Measurements from ENCODE around the gene ERC2.

The ERC2 gene

DNA sequence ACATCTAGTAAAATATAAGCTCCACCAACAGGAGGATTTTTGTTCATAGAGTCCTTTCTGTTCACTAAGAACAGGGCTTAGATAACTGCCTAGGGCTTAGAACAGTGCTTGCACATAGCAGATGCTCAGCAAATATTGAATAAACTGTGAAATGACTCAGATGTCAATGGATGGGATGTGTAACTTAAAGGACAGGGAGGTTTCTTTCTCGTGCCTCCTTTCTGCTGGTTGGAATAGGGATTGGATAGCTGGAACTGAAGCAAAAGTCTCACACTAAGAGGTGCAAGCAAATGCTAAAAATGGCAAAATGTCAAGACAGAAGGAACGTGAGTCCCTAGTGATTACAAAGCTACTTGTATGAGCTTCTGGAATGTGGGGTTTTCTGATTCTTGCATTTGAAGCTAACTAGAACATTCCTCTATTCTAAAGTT is 588.4 kb downstream of the ERC2 start:
- peaks cover 18% of the 10 kb centered on the region for H3K4me1 Mint-ChIP-seq
- no peaks in the 10 kb centered on the region for H3K36me3 Mint-ChIP-seq (ENCODE audit: low read depth)
- no peaks in the 10 kb centered on the region for H3K9me3 Mint-ChIP-seq
- H3K27ac Mint-ChIP-seq, result peak overlapping the region in 1 of 3 experiments; percentile 36
- H3K4me3 Mint-ChIP-seq, result no peak overlapping the region
- TF ChIP-seq, protein P1, sequence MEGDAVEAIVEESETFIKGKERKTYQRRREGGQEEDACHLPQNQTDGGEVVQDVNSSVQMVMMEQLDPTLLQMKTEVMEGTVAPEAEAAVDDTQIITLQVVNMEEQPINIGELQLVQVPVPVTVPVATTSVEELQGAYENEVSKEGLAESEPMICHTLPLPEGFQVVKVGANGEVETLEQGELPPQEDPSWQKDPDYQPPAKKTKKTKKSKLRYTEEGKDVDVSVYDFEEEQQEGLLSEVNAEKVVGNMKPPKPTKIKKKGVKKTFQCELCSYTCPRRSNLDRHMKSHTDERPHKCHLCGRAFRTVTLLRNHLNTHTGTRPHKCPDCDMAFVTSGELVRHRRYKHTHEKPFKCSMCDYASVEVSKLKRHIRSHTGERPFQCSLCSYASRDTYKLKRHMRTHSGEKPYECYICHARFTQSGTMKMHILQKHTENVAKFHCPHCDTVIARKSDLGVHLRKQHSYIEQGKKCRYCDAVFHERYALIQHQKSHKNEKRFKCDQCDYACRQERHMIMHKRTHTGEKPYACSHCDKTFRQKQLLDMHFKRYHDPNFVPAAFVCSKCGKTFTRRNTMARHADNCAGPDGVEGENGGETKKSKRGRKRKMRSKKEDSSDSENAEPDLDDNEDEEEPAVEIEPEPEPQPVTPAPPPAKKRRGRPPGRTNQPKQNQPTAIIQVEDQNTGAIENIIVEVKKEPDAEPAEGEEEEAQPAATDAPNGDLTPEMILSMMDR (IDR thresholded peaks at IDR 0.05; ENCODE audit: unreplicated experiment in 3 of 3), result no peak
- peaks cover 7% of the 10 kb centered on the region for H3K27me3 Mint-ChIP-seq (ENCODE audit: low read depth)

DNA sequence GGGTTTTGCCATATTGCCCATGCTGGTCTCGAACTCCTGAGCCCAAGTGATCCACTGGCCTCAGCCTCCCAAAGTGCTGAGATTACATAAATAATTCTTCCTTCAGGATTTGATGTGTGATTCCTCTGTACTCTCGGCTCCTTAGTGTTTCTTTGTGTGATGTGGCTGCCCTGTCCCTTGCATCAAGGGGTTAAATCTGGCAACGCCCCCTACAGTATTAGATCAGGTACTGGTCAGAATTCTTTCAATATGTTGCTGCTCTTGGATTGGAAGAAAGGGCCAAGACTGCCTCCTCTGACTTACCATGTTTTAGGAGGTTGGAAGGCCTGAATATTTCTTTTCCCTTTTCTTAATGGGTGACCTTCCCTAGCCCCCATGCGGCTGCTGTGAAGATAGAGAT is 590.6 kb downstream of the ERC2 start:
- peaks cover 7% of the 10 kb centered on the region for H3K27me3 Mint-ChIP-seq (ENCODE audit: low read depth)
- H3K27ac Mint-ChIP-seq, result peak overlapping the region in 1 of 3 experiments; percentile 54
- no peaks in the 10 kb centered on the region for H3K9me3 Mint-ChIP-seq
- TF ChIP-seq, protein P1 (IDR thresholded peaks at IDR 0.05; ENCODE audit: unreplicated experiment in 3 of 3), result peak in 1 of 3 experiments; percentile 13
- H3K36me3 Mint-ChIP-seq (ENCODE audit: low read depth), result no peaks in the 10 kb centered on the region
- no peak overlapping the region for H3K4me3 Mint-ChIP-seq
- H3K4me1 Mint-ChIP-seq, result peaks cover 18% of the 10 kb centered on the region

DNA sequence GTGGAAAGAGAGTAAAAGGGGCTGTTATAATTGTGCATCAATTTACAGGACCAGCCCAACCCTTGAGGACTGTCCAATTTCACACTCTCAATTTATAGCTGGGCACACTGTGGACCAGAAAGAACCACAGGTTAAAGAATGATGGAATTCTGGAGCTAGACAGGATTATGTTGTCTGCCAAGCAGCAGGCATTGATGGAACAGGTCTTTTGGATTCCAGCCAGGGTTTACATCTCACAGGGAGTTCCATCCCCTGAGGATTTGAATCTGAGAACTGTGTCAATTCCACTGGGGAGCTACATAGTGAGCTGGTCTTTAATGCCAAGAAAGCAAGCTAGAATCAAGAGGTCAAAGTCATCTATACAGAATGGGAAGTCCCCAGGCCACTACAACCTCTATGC is 591.7 kb downstream of the ERC2 start:
- Mint-ChIP-seq H3K4me3 (no peak overlapping the region), H3K36me3 (ENCODE audit: low read depth) (no peaks in the 10 kb centered on the region), H3K9me3 (no peaks in the 10 kb centered on the region), H3K27ac (no peak overlapping the region), H3K27me3 (ENCODE audit: low read depth) (peaks cover 7% of the 10 kb centered on the region), H3K4me1 (peaks cover 18% of the 10 kb centered on the region)
- TF ChIP-seq, protein P1 (IDR thresholded peaks at IDR 0.05; ENCODE audit: unreplicated experiment in 3 of 3), result no peak

DNA sequence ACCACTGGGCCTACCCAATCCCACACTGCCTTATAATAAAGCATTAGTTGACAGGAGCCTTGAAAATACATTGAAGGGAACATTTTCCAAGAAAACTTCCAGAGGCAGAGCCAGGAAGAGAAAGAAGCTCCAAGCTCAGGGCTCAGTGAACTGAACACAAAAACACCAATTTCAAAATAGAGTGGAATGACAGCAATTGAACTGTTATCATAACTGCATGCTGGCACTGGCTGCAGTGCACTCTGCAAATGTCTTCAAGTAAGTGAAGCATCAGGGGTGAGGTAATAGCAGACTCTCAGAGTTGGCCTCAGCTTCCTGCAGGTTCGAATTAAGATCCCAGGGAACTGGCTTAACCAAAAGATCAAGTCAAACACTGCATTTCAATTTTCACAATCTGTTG is 593.2 kb downstream of the ERC2 start:
- H3K4me1 Mint-ChIP-seq, result peaks cover 18% of the 10 kb centered on the region
- H3K4me3 Mint-ChIP-seq, result no peak overlapping the region
- no peaks in the 10 kb centered on the region for H3K36me3 Mint-ChIP-seq (ENCODE audit: low read depth)
- no peak overlapping the region for H3K27ac Mint-ChIP-seq
- no peaks in the 10 kb centered on the region for H3K9me3 Mint-ChIP-seq
- peaks cover 7% of the 10 kb centered on the region for H3K27me3 Mint-ChIP-seq (ENCODE audit: low read depth)
- TF ChIP-seq, protein P1 (IDR thresholded peaks at IDR 0.05; ENCODE audit: unreplicated experiment in 3 of 3), result no peak

DNA sequence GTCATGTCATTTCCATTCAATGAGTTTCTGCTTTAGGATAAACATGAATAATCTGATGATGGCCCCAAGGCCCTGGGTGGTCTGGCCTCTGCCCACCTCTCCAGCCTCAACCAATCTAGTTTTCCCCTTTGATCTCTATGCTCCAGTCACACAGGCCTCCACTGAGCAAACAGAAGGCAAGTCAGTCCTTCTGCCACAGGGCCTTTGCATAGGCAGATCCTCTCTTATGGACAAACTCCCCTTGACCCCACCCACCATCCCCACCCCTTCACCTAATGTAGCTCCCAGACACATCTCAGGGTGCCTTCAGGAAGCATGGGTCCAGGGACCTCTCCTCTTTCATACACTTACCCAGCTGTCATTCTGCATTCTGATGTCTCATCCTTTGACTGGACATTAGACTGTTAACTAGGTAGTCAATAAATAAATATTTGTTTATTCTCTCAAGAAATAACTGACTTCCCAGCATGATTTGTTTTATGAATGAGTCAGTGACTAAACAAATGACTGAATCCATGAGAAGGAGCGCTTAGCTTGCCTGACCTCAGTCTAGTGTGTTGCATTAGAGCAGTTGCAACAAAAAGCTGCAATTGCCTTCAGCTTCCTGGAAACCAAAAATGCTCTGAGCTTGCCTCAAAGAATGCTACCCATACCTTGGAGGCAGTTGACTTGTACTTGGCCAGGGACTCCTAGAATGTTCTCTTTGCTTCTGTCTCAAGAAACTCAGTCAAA is 594.6 kb downstream of the ERC2 start:
- Mint-ChIP-seq H3K4me1 (peaks cover 6% of the 10 kb centered on the region), H3K4me3 (no peak overlapping the region), H3K36me3 (ENCODE audit: low read depth) (no peaks in the 10 kb centered on the region), H3K9me3 (no peaks in the 10 kb centered on the region), H3K27ac (no peak overlapping the region), H3K27me3 (ENCODE audit: low read depth) (peaks cover 7% of the 10 kb centered on the region)
- TF ChIP-seq, protein P1 (IDR thresholded peaks at IDR 0.05; ENCODE audit: unreplicated experiment in 3 of 3), result no peak

DNA sequence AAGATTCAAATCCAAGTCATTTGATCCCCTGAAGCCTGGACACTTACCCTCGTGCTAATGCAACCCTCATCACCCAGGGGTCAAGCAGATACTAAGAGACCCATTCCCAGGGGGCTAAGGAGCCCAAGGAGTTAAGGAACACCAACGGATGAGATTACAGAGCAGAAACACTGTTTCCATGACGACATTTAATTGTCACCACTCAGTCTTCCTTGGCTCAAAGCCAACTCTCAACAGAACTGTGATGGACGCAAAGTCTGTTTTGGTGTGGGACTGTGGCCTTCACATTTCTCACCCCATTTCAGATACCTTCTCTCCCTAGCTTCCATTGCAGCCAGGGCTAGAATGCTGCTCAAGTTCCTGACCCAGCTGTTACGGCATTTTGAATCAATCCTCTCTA is 597.7 kb downstream of the ERC2 start:
- H3K27ac Mint-ChIP-seq, result no peak overlapping the region
- no peaks in the 10 kb centered on the region for H3K9me3 Mint-ChIP-seq
- TF ChIP-seq, protein P1 (IDR thresholded peaks at IDR 0.05; ENCODE audit: unreplicated experiment in 3 of 3), result no peak
- peaks cover 2% of the 10 kb centered on the region for H3K27me3 Mint-ChIP-seq (ENCODE audit: low read depth)
- no peak overlapping the region for H3K4me3 Mint-ChIP-seq
- H3K36me3 Mint-ChIP-seq (ENCODE audit: low read depth), result no peaks in the 10 kb centered on the region
- peaks cover 5% of the 10 kb centered on the region for H3K4me1 Mint-ChIP-seq
